8988T (cell line): ENCODE results near the gene MRPS25.
A peak's percentile ranks its signal among the peaks of the same experiment; 100 is the strongest.

Experiments
- DNase-seq: peaks from one replicate; pipeline ENCODE4 v3.0.0; 2011

Gene MRPS25

GRCh38 chr3:15081960-15082664 lies 17.0 kb upstream of the MRPS25 start:
- DNase-seq: no peak

- DNase-seq: no peak
These were observed 14.0 kb upstream of the MRPS25 start for GRCh38 chr3:15079091-15079490.

GRCh38 chr3:15074500-15074899 lies 9.4 kb upstream of the MRPS25 start:
- no peak for DNase-seq

- DNase-seq: no peak
These were observed 6.6 kb upstream of the MRPS25 start for GRCh38 chr3:15071699-15072098.

GRCh38 chr3:15069441-15069840 lies 4.3 kb upstream of the MRPS25 start:
- no peak for DNase-seq

GRCh38 chr3:15066467-15066866 lies 1.4 kb upstream of the MRPS25 start:
- DNase-seq: no peak

- DNase-seq: no peak
These were observed 464 bp upstream of the MRPS25 start for GRCh38 chr3:15065550-15066007.

GRCh38 chr3:15064299-15064834 lies 748 bp downstream of the MRPS25 start:
- peak; percentile 57 for DNase-seq

- DNase-seq: no peak
These were observed 1.3 kb downstream of the MRPS25 start for GRCh38 chr3:15063656-15064286.

GRCh38 chr3:15063238-15063637 lies 1.9 kb downstream of the MRPS25 start:
- no peak for DNase-seq

GRCh38 chr3:15060029-15060428 lies 5.1 kb downstream of the MRPS25 start:
- DNase-seq: no peak

GRCh38 chr3:15056676-15057404 lies 8.3 kb downstream of the MRPS25 start:
- no peak for DNase-seq

GRCh38 chr3:15055019-15055557 lies 10.0 kb downstream of the MRPS25 start:
- no peak for DNase-seq

GRCh38 chr3:15053541-15053940 lies 11.6 kb downstream of the MRPS25 start:
- no peak for DNase-seq

- DNase-seq: no peak
These were observed 12.5 kb downstream of the MRPS25 start for GRCh38 chr3:15052335-15053242.

GRCh38 chr3:15051531-15051930 lies 13.6 kb downstream of the MRPS25 start:
- DNase-seq: peak; percentile 81

- no peak for DNase-seq
These were observed 14.6 kb downstream of the MRPS25 start for GRCh38 chr3:15050405-15051092.

GRCh38 chr3:15049584-15049983 lies 15.5 kb downstream of the MRPS25 start:
- DNase-seq: no peak

GRCh38 chr3:15045667-15046066 lies 19.4 kb downstream of the MRPS25 start:
- no peak for DNase-seq

- DNase-seq: no peak
These were observed 20.8 kb downstream of the MRPS25 start for GRCh38 chr3:15044326-15044725.

- DNase-seq: no peak
These were observed 21.5 kb downstream of the MRPS25 start for GRCh38 chr3:15043408-15044171.
